Effector memory CD4-positive, alpha-beta T cell (primary cell): ENCODE results near the gene TBCCD1.
A peak's percentile ranks its signal among the peaks of the same experiment; 100 is the strongest.

ENCODE experiments used
- DNase-seq, 3 donors: peaks; one replicate each; pipeline ENCODE4 v3.0.0-alpha.2; 2020
- H3K27ac ChIP-seq: 2 replicates; pipeline ENCODE4 v1.7.0; 2013; ENCODE audit warnings: mild to moderate bottlenecking, low read length, moderate library complexity; ENCODE audit not compliant: insufficient read depth, poor library complexity, severe bottlenecking
- H3K27me3 ChIP-seq: replicated peaks from 2 replicates; pipeline ENCODE4 v1.7.0; 2013; ENCODE audit warnings: mild to moderate bottlenecking, low read length; ENCODE audit not compliant: insufficient read depth, control insufficient read depth, poor library complexity, severe bottlenecking
- H3K36me3 ChIP-seq: 2 replicates; pipeline ENCODE4 v1.7.0; 2013; ENCODE audit warnings: mild to moderate bottlenecking, low read length, moderate library complexity; ENCODE audit not compliant: control insufficient read depth, insufficient read depth
- H3K4me1 ChIP-seq: 2 replicates; pipeline ENCODE4 v1.7.0; 2013; ENCODE audit warnings: low read length, mild to moderate bottlenecking; ENCODE audit not compliant: control insufficient read depth, insufficient read depth, poor library complexity, severe bottlenecking
- H3K4me3 ChIP-seq: 2 replicates; pipeline ENCODE4 v1.7.0; 2013; ENCODE audit warnings: low read length, low read depth, mild to moderate bottlenecking; ENCODE audit not compliant: insufficient read depth, poor library complexity, severe bottlenecking
- H3K9me3 ChIP-seq: 2 replicates; pipeline ENCODE4 v1.7.0; 2013; ENCODE audit warnings: mild to moderate bottlenecking, low read length, moderate library complexity; ENCODE audit not compliant: control insufficient read depth

TBCCD1 gene

GRCh38 chr3:186564586-186564985, 2.6 kb downstream of the TBCCD1 start:
- no peak for DNase-seq
- Histone ChIP-seq H3K36me3 (no peaks in the 10 kb centered on the region), H3K4me1 (peaks cover 17% of the 10 kb centered on the region)

GRCh38 chr3:186552408-186553031, 14.6 kb downstream of the TBCCD1 start:
- H3K27me3 ChIP-seq: no peaks in the 10 kb centered on the region
- H3K9me3 ChIP-seq: no peaks in the 10 kb centered on the region
- H3K4me3 ChIP-seq: no peak overlapping the region
- peaks cover 58% of the 10 kb centered on the region for H3K36me3 ChIP-seq
- no peaks in the 10 kb centered on the region for H3K4me1 ChIP-seq
- DNase-seq: no peak
- no peak overlapping the region for H3K27ac ChIP-seq

More at GRCh38 chr3:186564586-186564985, 2.6 kb downstream of the TBCCD1 start:
- H3K27me3 ChIP-seq: no peaks in the 10 kb centered on the region
- no peaks in the 10 kb centered on the region for H3K9me3 ChIP-seq
- no peak overlapping the region for H3K27ac ChIP-seq
- H3K4me3 ChIP-seq: no peak overlapping the region

DNA sequence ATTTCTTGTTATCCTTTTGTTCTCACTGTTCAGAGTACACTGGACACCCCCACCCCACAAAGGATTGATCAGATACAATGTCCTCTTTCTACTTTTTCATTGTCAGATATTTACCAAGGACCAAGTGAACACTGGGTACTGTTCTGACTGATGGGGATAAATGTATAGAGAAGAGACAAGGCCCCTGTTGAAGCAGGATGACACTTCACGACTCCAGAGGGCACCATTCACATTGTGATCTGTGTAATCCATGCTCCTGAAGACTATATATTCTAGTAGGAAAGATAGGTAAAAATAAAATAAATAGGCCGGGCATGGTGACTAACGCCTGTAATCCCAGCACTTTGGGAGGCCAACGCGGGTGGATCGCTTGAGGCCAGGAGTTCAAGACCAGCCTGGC, 15.8 kb downstream of the TBCCD1 start:
- no peaks in the 10 kb centered on the region for H3K9me3 ChIP-seq
- no peak for DNase-seq
- H3K4me1 ChIP-seq: no peaks in the 10 kb centered on the region
- H3K4me3 ChIP-seq: no peak overlapping the region
- peaks cover 50% of the 10 kb centered on the region for H3K36me3 ChIP-seq
- no peaks in the 10 kb centered on the region for H3K27me3 ChIP-seq
- no peak overlapping the region for H3K27ac ChIP-seq

DNA sequence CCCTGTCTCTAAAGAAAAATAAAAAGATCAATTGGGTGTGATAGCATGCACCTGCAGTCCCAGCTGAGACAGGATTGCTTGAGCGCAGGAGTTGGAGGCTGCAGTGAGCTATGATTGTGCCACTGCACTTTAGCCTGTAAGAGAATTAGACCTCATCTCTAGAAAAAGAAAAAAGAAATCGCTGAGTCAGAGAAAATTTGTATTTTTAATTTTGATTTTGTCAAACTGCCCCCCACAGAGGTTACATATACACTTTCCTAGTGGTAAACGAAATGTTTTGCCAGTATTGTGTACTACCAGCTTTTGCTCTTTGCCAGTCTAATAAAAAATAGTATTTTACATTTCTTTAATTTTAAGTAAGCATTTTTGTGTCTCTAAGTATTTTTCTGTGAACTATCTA, 17.6 kb downstream of the TBCCD1 start:
- Histone ChIP-seq H3K4me1 (no peaks in the 10 kb centered on the region), H3K4me3 (no peak overlapping the region), H3K27ac (no peak overlapping the region), H3K9me3 (no peaks in the 10 kb centered on the region), H3K27me3 (no peaks in the 10 kb centered on the region), H3K36me3 (peaks cover 46% of the 10 kb centered on the region)
- DNase-seq: no peak

DNA sequence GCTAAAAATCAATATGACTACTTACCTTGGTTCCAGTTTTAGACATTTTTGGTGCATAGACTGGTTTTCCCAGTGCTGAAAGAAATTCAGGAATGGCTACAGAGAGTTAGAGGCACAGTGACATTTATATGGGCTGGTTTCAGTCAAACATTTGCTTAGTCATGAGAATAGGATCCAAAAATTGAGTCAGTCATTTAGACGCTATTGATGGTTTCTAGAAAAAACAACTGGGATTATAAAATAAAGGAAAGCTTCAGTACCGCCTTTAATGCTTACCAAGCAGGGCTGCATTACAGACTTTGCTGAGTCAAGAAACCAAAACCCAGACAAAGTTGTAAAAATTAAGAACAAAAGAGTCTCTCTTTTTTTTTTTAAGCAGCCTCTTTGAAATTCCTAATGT, 22.9 kb downstream of the TBCCD1 start, which contains the start of gene CRYGS:
Gene CRYGS, minus strand, starts transcription at position 100 of the 400 bp plus-strand sequence. Its CDS starts 54 bp downstream, at position 46.
- no peaks in the 10 kb centered on the region for H3K27me3 ChIP-seq
- no peak for DNase-seq
- H3K4me1 ChIP-seq: no peaks in the 10 kb centered on the region
- no peaks in the 10 kb centered on the region for H3K9me3 ChIP-seq
- no peak within 1 kb of the TSS for H3K27ac ChIP-seq
- H3K4me3 ChIP-seq: no peak within 1 kb of the TSS
- peaks cover 20% of the 10 kb centered on the region for H3K36me3 ChIP-seq

GRCh38 chr3:186540835-186541226, 26.3 kb downstream of the TBCCD1 start:
- no peak overlapping the region for H3K4me3 ChIP-seq
- H3K27ac ChIP-seq: no peak overlapping the region
- no peaks in the 10 kb centered on the region for H3K9me3 ChIP-seq
- no peak for DNase-seq
- H3K36me3 ChIP-seq: peaks cover 6% of the 10 kb centered on the region
- no peaks in the 10 kb centered on the region for H3K4me1 ChIP-seq
- no peaks in the 10 kb centered on the region for H3K27me3 ChIP-seq

- H3K4me1 ChIP-seq: no peaks in the 10 kb centered on the region
- H3K27me3 ChIP-seq: no peaks in the 10 kb centered on the region
- DNase-seq: peak; percentile 65 to 76 (median 70)
- H3K4me3 ChIP-seq: no peak overlapping the region
- peaks cover 6% of the 10 kb centered on the region for H3K36me3 ChIP-seq
- H3K9me3 ChIP-seq: no peaks in the 10 kb centered on the region
- H3K27ac ChIP-seq: no peak overlapping the region
Measured at GRCh38 chr3:186540221-186540834, 26.8 kb downstream of the TBCCD1 start.

GRCh38 chr3:186538779-186539178, 28.4 kb downstream of the TBCCD1 start:
- no peak overlapping the region for H3K4me3 ChIP-seq
- H3K27ac ChIP-seq: no peak overlapping the region
- peaks cover under 1% of the 10 kb centered on the region for H3K36me3 ChIP-seq
- H3K9me3 ChIP-seq: no peaks in the 10 kb centered on the region
- H3K4me1 ChIP-seq: peaks cover 9% of the 10 kb centered on the region
- H3K27me3 ChIP-seq: no peaks in the 10 kb centered on the region
- DNase-seq: no peak

GRCh38 chr3:186536883-186537844, 30.0 kb downstream of the TBCCD1 start:
- Histone ChIP-seq H3K4me3 (no peak overlapping the region), H3K36me3 (no peaks in the 10 kb centered on the region), H3K27me3 (no peaks in the 10 kb centered on the region), H3K27ac (no peak overlapping the region), H3K9me3 (no peaks in the 10 kb centered on the region), H3K4me1 (peaks cover 17% of the 10 kb centered on the region)
- no peak for DNase-seq
